Measurements from ENCODE around the gene ZCCHC9.
"Not testable (repeated sequence)": the region's sequence is repeated elsewhere in the genome, so short reads cannot be mapped to it uniquely, and the experiment has no call there.

ZCCHC9 gene

DNA sequence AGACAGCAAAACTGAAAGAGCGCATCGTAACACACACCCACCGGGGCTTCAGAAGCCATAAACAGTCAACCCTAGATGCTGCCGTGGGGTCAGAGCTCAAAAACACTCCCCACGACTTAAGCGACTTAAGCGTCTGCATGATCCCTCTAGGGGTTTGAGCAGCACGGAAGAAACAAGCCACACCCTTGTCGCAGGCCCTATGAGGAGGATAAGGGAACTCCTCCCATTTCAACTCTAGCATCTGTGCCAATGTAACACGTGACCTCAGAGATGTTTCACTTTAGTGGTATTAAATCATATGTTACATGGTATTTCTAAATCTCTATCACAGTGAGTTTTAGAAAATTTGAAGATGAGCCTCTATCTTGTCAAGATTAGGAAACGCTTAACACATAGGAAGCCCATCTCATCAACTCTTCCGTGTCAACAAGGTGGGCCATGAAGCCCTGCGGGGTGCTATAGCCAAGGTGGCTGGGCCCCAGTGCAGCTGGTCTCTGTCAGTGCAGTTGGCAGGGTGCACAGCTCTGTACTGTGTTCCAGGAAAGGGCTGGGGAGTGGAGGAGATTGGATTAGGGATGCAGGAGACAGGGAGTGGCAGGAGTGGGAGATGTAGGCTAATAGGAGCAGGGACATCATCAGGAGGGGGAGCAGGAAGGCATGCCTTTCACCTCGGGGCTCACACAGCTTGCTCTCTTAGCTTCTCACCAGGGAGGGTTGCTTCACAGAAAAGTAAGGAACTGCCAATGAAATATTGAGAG is 33.1 kb downstream of the ZCCHC9 start:
- no peaks in the 10 kb centered on the region for H3K4me1 ChIP-seq (ENCODE audit: control insufficient read depth, insufficient read depth, low read length, poor library complexity, severe bottlenecking)
- 87 to 94% methylated on average over 10 to 11 of the region's 14 CpGs for WGBS, 2 experiments (ENCODE audit: insufficient coverage in 2 of 2)
- H3K9me3 ChIP-seq (ENCODE audit: control insufficient read depth, low read length): no peaks in the 10 kb centered on the region
- H3K4me3 ChIP-seq (ENCODE audit: extremely low read depth, insufficient read depth, low read length, poor library complexity, severe bottlenecking): no peak overlapping the region
- H3K27ac ChIP-seq (ENCODE audit: low read depth, low read length, severe bottlenecking): no peak overlapping the region
- no peaks in the 10 kb centered on the region for H3K36me3 ChIP-seq (ENCODE audit: control insufficient read depth, insufficient read depth, low read length)

DNA sequence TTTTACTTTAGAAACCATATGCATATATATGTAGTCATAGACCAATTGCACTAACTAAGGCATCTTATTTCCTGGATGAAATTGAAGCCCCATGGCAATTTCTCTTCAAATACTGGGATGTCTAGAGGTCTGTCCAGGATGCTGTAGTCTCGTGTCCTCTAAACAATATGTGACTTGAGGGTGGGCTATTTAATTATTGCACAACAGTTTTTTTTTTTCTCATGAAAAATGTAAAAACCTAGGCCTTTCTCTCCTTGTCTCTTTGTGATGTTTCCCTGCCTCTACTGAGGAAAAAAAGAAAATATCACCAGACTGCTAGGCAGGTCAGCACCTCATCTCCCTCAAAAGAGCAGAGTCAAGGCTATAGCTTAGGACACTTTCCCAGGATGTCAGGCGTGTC is 34.6 kb downstream of the ZCCHC9 start:
- H3K27ac ChIP-seq (ENCODE audit: low read depth, low read length, severe bottlenecking): no peak overlapping the region
- WGBS, 2 experiments (ENCODE audit: insufficient coverage in 2 of 2): 86% methylated on average over 1 of the region's 2 CpGs; no CpG with 5 or more reads in 1 of the 2 experiments
- no peaks in the 10 kb centered on the region for H3K9me3 ChIP-seq (ENCODE audit: control insufficient read depth, low read length)
- H3K36me3 ChIP-seq (ENCODE audit: control insufficient read depth, insufficient read depth, low read length): no peaks in the 10 kb centered on the region
- no peaks in the 10 kb centered on the region for H3K4me1 ChIP-seq (ENCODE audit: control insufficient read depth, insufficient read depth, low read length, poor library complexity, severe bottlenecking)
- no peak overlapping the region for H3K4me3 ChIP-seq (ENCODE audit: extremely low read depth, insufficient read depth, low read length, poor library complexity, severe bottlenecking)

DNA sequence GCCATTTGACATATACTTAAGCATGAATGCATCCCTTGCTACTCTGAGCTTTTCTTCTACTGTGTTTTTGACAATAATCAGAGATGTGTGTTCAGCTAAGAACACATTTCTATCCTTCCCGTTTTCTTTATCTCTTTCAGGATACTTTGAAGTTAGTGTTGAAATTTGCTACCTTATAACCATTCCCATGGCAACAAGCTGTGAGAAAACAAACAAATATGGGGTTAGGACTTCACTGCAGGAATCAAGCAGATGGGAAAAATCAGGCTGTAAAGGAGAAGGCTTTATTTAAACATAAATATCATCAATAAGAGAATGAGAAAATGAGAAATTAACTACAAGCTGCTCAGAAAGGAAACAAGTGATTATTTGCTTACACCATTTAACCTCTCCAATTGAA is 35.2 kb downstream of the ZCCHC9 start:
- Histone ChIP-seq H3K36me3 (ENCODE audit: control insufficient read depth, insufficient read depth, low read length) (no peaks in the 10 kb centered on the region), H3K4me3 (ENCODE audit: extremely low read depth, insufficient read depth, low read length, poor library complexity, severe bottlenecking) (no peak overlapping the region), H3K4me1 (ENCODE audit: control insufficient read depth, insufficient read depth, low read length, poor library complexity, severe bottlenecking) (no peaks in the 10 kb centered on the region), H3K27ac (ENCODE audit: low read depth, low read length, severe bottlenecking) (no peak overlapping the region), H3K9me3 (ENCODE audit: control insufficient read depth, low read length) (no peaks in the 10 kb centered on the region)
- WGBS, 2 experiments (ENCODE audit: insufficient coverage in 2 of 2): no CpG with 5 or more reads among the region's 1 CpG

DNA sequence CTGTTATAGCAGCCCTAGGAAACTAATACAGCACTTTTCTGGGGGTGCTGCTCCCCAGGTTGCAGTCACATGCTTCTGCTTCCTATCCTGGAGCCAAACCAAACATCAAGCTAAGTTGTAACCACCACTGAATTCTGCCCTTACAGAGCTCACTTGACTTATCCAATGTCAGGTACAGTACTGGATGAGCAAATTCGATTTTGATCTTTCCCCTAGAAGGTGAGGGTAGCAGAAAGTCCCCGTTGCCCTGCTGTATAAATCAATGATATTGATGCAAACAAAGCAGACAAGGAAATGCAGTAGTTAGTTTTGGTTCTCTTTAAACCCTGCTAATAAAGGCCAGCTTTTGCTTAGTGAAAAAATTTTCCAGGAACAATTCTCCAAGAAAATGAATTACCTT is 36.4 kb downstream of the ZCCHC9 start:
- Histone ChIP-seq H3K36me3 (ENCODE audit: control insufficient read depth, insufficient read depth, low read length) (no peaks in the 10 kb centered on the region), H3K4me3 (ENCODE audit: extremely low read depth, insufficient read depth, low read length, poor library complexity, severe bottlenecking) (no peak overlapping the region), H3K27ac (ENCODE audit: low read depth, low read length, severe bottlenecking) (no peak overlapping the region), H3K9me3 (ENCODE audit: control insufficient read depth, low read length) (no peaks in the 10 kb centered on the region), H3K4me1 (ENCODE audit: control insufficient read depth, insufficient read depth, low read length, poor library complexity, severe bottlenecking) (no peaks in the 10 kb centered on the region)
- WGBS, 2 experiments (ENCODE audit: insufficient coverage in 2 of 2): 86 to 90% methylated on average over 2 of the region's 2 CpGs

DNA sequence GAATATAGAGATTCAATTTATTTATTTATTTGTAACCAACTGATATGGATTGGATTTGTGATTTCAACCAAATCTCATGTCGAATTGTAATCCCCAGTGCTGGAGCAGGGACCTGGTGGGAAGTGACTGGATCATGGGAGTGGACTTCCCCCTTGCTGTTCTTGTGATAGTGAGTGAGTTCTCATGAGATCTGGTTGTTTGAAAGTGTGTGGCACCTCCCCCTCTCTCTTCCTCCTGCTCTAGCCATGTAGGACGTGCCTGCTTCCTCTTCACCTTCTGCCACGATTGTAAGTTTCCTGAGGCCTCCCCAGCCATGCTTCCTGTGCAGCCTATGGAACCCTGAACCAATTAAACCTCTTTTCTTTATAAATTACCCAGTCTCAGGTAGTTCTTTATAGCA is 36.8 kb downstream of the ZCCHC9 start:
- not testable (repeated sequence) for H3K27ac ChIP-seq (ENCODE audit: low read depth, low read length, severe bottlenecking); H3K36me3 ChIP-seq (ENCODE audit: control insufficient read depth, insufficient read depth, low read length); H3K4me3 ChIP-seq (ENCODE audit: extremely low read depth, insufficient read depth, low read length, poor library complexity, severe bottlenecking); H3K9me3 ChIP-seq (ENCODE audit: control insufficient read depth, low read length); H3K4me1 ChIP-seq (ENCODE audit: control insufficient read depth, insufficient read depth, low read length, poor library complexity, severe bottlenecking)
- WGBS, 2 experiments (ENCODE audit: insufficient coverage in 2 of 2): 60 to 67% methylated on average over 1 to 3 of the region's 3 CpGs

GRCh38 chr5:81344736-81345135 is 43.3 kb downstream of the ZCCHC9 start:
- Histone ChIP-seq H3K36me3 (ENCODE audit: control insufficient read depth, insufficient read depth, low read length) (no peaks in the 10 kb centered on the region), H3K4me1 (ENCODE audit: control insufficient read depth, insufficient read depth, low read length, poor library complexity, severe bottlenecking) (no peaks in the 10 kb centered on the region), H3K27ac (ENCODE audit: low read depth, low read length, severe bottlenecking) (no peak overlapping the region), H3K9me3 (ENCODE audit: control insufficient read depth, low read length) (no peaks in the 10 kb centered on the region), H3K4me3 (ENCODE audit: extremely low read depth, insufficient read depth, low read length, poor library complexity, severe bottlenecking) (no peak overlapping the region)
- WGBS, 2 experiments (ENCODE audit: insufficient coverage in 2 of 2): 92 to 94% methylated on average over 11 to 12 of the region's 13 CpGs

- 93% methylated on average over 3 of the region's 5 CpGs; no CpG with 5 or more reads in 1 of the 2 experiments for WGBS, 2 experiments (ENCODE audit: insufficient coverage in 2 of 2)
- Histone ChIP-seq H3K9me3 (ENCODE audit: control insufficient read depth, low read length) (no peaks in the 10 kb centered on the region), H3K4me3 (ENCODE audit: extremely low read depth, insufficient read depth, low read length, poor library complexity, severe bottlenecking) (no peak overlapping the region), H3K27ac (ENCODE audit: low read depth, low read length, severe bottlenecking) (no peak overlapping the region), H3K4me1 (ENCODE audit: control insufficient read depth, insufficient read depth, low read length, poor library complexity, severe bottlenecking) (no peaks in the 10 kb centered on the region), H3K36me3 (ENCODE audit: control insufficient read depth, insufficient read depth, low read length) (no peaks in the 10 kb centered on the region)
These were observed 44.1 kb downstream of the ZCCHC9 start for GRCh38 chr5:81345411-81346003.

- H3K36me3 ChIP-seq (ENCODE audit: control insufficient read depth, insufficient read depth, low read length): no peaks in the 10 kb centered on the region
- no peaks in the 10 kb centered on the region for H3K9me3 ChIP-seq (ENCODE audit: control insufficient read depth, low read length)
- WGBS, 2 experiments (ENCODE audit: insufficient coverage in 2 of 2): 71 to 84% methylated on average over 3 to 4 of the region's 4 CpGs
- H3K4me3 ChIP-seq (ENCODE audit: extremely low read depth, insufficient read depth, low read length, poor library complexity, severe bottlenecking): no peak overlapping the region
- no peak overlapping the region for H3K27ac ChIP-seq (ENCODE audit: low read depth, low read length, severe bottlenecking)
- no peaks in the 10 kb centered on the region for H3K4me1 ChIP-seq (ENCODE audit: control insufficient read depth, insufficient read depth, low read length, poor library complexity, severe bottlenecking)
These were observed 47.8 kb downstream of the ZCCHC9 start for GRCh38 chr5:81349161-81349560.

DNA sequence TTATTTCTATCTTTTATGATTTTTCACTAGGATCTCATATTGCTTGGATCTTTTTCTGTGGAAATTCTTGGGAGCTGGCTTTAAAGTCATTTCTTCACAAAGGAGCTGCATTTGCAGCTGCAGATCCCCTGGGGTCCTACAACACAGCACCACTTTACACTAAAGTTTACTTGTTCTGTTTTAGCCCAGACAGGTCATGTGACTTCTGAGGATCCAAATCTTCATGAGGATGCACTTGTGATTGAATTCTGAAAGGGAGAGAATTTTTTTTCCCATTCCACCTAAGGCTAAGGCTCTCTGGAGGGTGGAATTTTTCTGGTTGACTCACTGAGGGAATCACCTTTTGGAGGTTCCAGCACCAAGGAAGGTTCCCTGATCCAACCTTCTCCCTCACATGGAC is 49.1 kb downstream of the ZCCHC9 start:
- no peaks in the 10 kb centered on the region for H3K4me1 ChIP-seq (ENCODE audit: control insufficient read depth, insufficient read depth, low read length, poor library complexity, severe bottlenecking)
- H3K27ac ChIP-seq (ENCODE audit: low read depth, low read length, severe bottlenecking): no peak overlapping the region
- H3K36me3 ChIP-seq (ENCODE audit: control insufficient read depth, insufficient read depth, low read length): no peaks in the 10 kb centered on the region
- H3K4me3 ChIP-seq (ENCODE audit: extremely low read depth, insufficient read depth, low read length, poor library complexity, severe bottlenecking): no peak overlapping the region
- no peaks in the 10 kb centered on the region for H3K9me3 ChIP-seq (ENCODE audit: control insufficient read depth, low read length)

- Histone ChIP-seq H3K9me3 (ENCODE audit: control insufficient read depth, low read length) (no peaks in the 10 kb centered on the region), H3K4me3 (ENCODE audit: extremely low read depth, insufficient read depth, low read length, poor library complexity, severe bottlenecking) (no peak overlapping the region), H3K36me3 (ENCODE audit: control insufficient read depth, insufficient read depth, low read length) (no peaks in the 10 kb centered on the region), H3K27ac (ENCODE audit: low read depth, low read length, severe bottlenecking) (no peak overlapping the region), H3K4me1 (ENCODE audit: control insufficient read depth, insufficient read depth, low read length, poor library complexity, severe bottlenecking) (no peaks in the 10 kb centered on the region)
- 80 to 96% methylated on average over 3 to 5 of the region's 5 CpGs for WGBS, 2 experiments (ENCODE audit: insufficient coverage in 2 of 2)
These were observed 51.8 kb downstream of the ZCCHC9 start for GRCh38 chr5:81353189-81353588.

DNA sequence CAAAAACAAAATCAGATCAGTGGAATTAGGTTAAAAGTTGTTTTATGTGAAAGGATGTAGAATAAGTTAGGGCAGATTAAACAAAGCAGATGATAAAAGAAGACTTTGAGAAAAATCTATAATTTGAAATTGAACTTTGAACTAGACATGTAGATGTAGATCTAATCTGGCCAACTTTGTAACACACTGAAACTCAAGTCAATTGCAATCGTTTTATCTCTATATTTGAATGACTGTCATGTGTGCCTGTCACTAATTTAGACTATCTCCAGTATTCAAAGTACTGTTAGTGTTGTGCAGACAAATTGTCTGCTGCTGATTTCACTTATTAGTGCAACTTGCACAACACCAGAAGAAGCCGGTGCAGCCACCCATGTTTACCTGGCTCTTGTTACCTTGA is 52.7 kb downstream of the ZCCHC9 start:
- WGBS, 2 experiments (ENCODE audit: insufficient coverage in 2 of 2): 100% methylated on average over 1 of the region's 2 CpGs; no CpG with 5 or more reads in 1 of the 2 experiments
- Histone ChIP-seq H3K36me3 (ENCODE audit: control insufficient read depth, insufficient read depth, low read length) (no peaks in the 10 kb centered on the region), H3K27ac (ENCODE audit: low read depth, low read length, severe bottlenecking) (no peak overlapping the region), H3K4me3 (ENCODE audit: extremely low read depth, insufficient read depth, low read length, poor library complexity, severe bottlenecking) (no peak overlapping the region), H3K4me1 (ENCODE audit: control insufficient read depth, insufficient read depth, low read length, poor library complexity, severe bottlenecking) (no peaks in the 10 kb centered on the region), H3K9me3 (ENCODE audit: control insufficient read depth, low read length) (no peaks in the 10 kb centered on the region)
